K562 (cell line): ENCODE data around the gene GAD1. TPM values are rescaled to one million over a fixed set of nuclear protein-coding genes. Genes with fewer than 3 reads are reported as not detected.

ENCODE experiments used
- CHD1 ChIP-seq: fragments of 200-600 bp; sonication (generic); IDR thresholded peaks from one replicate; pipeline ENCODE4 v1.6.1; 2012; ENCODE audit warnings: mild to moderate bottlenecking, moderate library complexity, low read length, inconsistent platforms
- ETS1 ChIP-seq: conservative IDR thresholded peaks from 2 replicates; pipeline ENCODE4 v1.6.1; 2011; ENCODE audit warnings: low read depth, mild to moderate bottlenecking, low read length; ENCODE audit not compliant: control insufficient read depth
- MCM3 ChIP-seq: fragments of 450-650 bp; IDR thresholded peaks from 2 replicates; pipeline ENCODE4 v1.6.1; 2016
- MITF ChIP-seq: IDR thresholded peaks from 2 replicates; pipeline ENCODE4 v1.6.1; 2014; ENCODE audit warnings: antibody characterized with exemption
- NCOR1 ChIP-seq: fragments of 450-650 bp; IDR thresholded peaks from 2 replicates; pipeline ENCODE4 v1.6.1; 2016; ENCODE audit warnings: mild to moderate bottlenecking, moderate library complexity
- PKNOX1 ChIP-seq: fragments of 450-650 bp; IDR thresholded peaks from 2 replicates; pipeline ENCODE4 v1.6.1; 2016
- POLR2AphosphoS5 ChIP-seq: IDR thresholded peaks from 2 replicates; pipeline ENCODE4 v1.6.1; 2011; ENCODE audit warnings: mild to moderate bottlenecking, low read depth, low read length, moderate library complexity; ENCODE audit not compliant: control insufficient read depth, insufficient read depth
- RCOR1 ChIP-seq, 2 experiments: IDR thresholded peaks; 2 replicates each; pipeline ENCODE4 v1.6.1; 2012; ENCODE audit warnings: low read depth in 2 of 2, low read length in 2 of 2, borderline replicate concordance in 1 of 2, improper control_type of control experiment in 1 of 2
- SMARCC2 ChIP-seq: fragments of 450-650 bp; IDR thresholded peaks from 2 replicates; pipeline ENCODE4 v1.6.1; 2017; ENCODE audit warnings: antibody characterized with exemption, moderate library complexity, mild to moderate bottlenecking, low read depth
- TCF3 ChIP-seq: sonication (generic); formaldehyde crosslinking; IDR thresholded peaks from 2 replicates; pipeline ENCODE4 v1.4.0; 2020; ENCODE audit warnings: mild to moderate bottlenecking, missing genetic modification reagents
- ZBTB1 ChIP-seq: sonication (generic); formaldehyde crosslinking; IDR thresholded peaks from 2 replicates; pipeline ENCODE4 v1.8.1; 2023; ENCODE audit warnings: missing genetic modification reagents, low read depth, mild to moderate bottlenecking, borderline replicate concordance
- ZBTB40 ChIP-seq, 2 experiments: fragments of 450-650 bp in 1 of 2; sonication (generic) in 1 of 2; formaldehyde crosslinking in 1 of 2; IDR thresholded peaks; 2 replicates each; pipeline versions ENCODE4 v1.7.1 to v1.9.0; 2016 to 2022; ENCODE audit warnings: inconsistent platforms in 1 of 2, mild to moderate bottlenecking in 1 of 2, missing genetic modification reagents in 1 of 2
- ZNF263 ChIP-seq: sonication (generic); formaldehyde crosslinking; IDR thresholded peaks from 2 replicates; pipeline ENCODE4 v1.8.0; 2022; ENCODE audit warnings: mild to moderate bottlenecking, missing genetic modification reagents, borderline replicate concordance
- ZNF41 ChIP-seq: fragments of 250-450 bp; sonication (Bioruptor Pico); conservative IDR thresholded peaks from 2 replicates; pipeline ENCODE4 v1.4.0; 2020; ENCODE audit warnings: mild to moderate bottlenecking
- polyA plus RNA-seq, 8 experiments: library from polyadenylated mRNA; depleted of rRNA in 4 of 8; stranded (reverse) in 5 of 8; unstranded in 3 of 8; fragments of >200 nt; fragmentation: Nextera tagmentation in 2 of 8; fragmentation: Illumina TruSeq in 1 of 8; extraction: Ambion mirVana in 2 of 8; extraction: Trizol in 1 of 8; gene quantifications; 2 replicates each; pipeline versions ENCODE4 v1.2.1 to v1.2.3, GENCODE V29; 2011 to 2014; ENCODE audit warnings: inconsistent platforms in 1 of 8, missing spikeins in 1 of 8
- total RNA-seq, 7 experiments: library from RNA; depleted of rRNA in 6 of 7; stranded (reverse); fragments of >200 nt in 6 of 7; fragmentation: Illumina TruSeq in 2 of 7; extraction: Trizol in 2 of 7; gene quantifications; 2 replicates each; pipeline versions ENCODE4 v1.2.1 to v1.2.3, GENCODE V29; 2011 to 2021; ENCODE audit warnings: low replicate concordance in 1 of 7

Gene GAD1
- total and polyA plus RNA-seq, 9 of the 15 experiments (the other 6 are each of a cell fraction or from before 2014, with no cell fraction given) = 2.7 to 29.1 (median 15.7) TPM

DNA sequence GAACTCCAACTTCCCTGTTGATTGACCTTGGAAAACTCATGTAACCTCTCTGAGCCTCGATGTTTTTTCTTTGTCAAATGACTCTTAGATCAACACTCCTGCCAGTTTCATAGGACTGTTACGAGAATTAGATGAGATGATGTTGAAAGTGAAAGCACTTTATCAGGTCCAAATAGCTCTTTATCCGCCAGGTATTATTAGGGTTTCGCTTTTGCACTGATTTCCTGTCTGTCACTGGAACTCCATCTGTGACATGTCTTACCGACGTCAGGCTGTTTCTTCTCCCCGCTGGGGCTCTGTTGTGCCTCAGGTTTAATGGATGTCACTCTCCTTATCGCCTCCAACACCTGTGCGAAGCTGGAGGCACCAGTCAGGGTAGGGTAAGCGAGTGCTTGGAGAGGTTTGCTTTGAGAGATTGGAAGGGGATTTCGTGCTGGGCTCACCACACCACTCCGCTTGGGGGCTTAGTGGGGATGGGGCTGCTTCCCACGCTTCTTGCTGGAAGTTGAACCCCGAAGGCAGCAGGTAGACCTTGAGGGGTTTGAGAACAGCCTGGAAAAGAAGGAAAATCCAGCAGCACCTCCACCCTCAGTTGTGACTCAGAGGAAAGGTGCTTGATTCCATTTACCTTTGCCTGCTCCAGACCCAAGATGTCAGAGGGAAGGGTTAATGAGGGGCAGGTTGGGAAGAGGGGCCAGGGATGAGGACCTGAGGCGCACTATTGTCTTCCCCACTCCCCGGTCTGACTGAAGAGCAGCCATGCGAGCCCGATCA, 4.3 kb downstream of the GAD1 start (continued):
- TF ChIP-seq ZBTB40 (IDR thresholded peaks at IDR 0.05) (no peak), ZBTB40 (CRISPR knock-in tag; IDR thresholded peaks at IDR 0.05) (no peak), TCF3 (peak; percentile 33; the same call in 1 of the 2 replicates), SMARCC2 (no peak), ZNF41 (CRISPR knock-in tag) (no peak), MCM3 (no peak), PKNOX1 (peak; percentile 82), CHD1 (no peak), NCOR1 (peak; percentile 54), MITF (no peak), POLR2AphosphoS5 (peak; percentile 69), RCOR1 (IDR thresholded peaks at IDR 0.05; ENCODE audit: borderline replicate concordance in 1 of 2, low read depth in 2 of 2, low read length in 2 of 2) (peak; percentile 45 to 72; a peak in 2 of 4 replicates), ETS1 (no peak), ZBTB1 (no peak), ZNF263 (CRISPR knock-in tag) (no peak)
